GM18951 (cell line): ENCODE results near the gene EIF2B5.

Source experiments
- POLR2A ChIP-seq: IDR thresholded peaks from 4 replicates; pipeline ENCODE4 v1.6.1; 2011; ENCODE audit warnings: mild to moderate bottlenecking; ENCODE audit not compliant: insufficient read length, insufficient read depth; ENCODE audit errors: extremely low read depth
- in situ Hi-C: fragments of 300-500 bp; cut with MboI; formaldehyde crosslinking; loops from one replicate; pipeline ENCODE4 v1.12.0; 2022; ENCODE audit warnings: low sequenced_read_pairs, mixed read lengths, inconsistent platforms; ENCODE audit not compliant: unreplicated experiment

EIF2B5 gene

GRCh38 chr3:184181596-184181995 lies 46.4 kb downstream of the EIF2B5 start:
- no peak for TF ChIP-seq POLR2A
- in situ Hi-C loops, result no loop called here

DNA sequence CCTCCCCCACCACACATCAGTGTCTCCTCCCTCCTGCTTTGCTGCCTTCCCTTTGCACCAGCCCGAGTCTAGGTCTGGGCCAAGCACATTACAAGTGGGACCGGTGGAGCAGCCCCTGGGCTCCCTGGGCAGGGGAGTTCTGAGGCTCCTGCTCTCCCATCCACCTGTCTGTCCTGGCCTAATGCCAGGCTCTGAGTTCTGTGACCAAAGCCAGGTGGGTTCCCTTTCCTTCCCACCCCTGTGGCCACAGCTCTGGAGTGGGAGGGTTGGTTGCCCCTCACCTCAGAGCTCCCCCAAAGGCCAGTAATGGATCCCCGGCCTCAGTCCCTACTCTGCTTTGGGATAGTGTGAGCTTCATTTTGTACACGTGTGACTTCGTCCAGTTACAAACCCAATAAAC lies 48.5 kb downstream of the EIF2B5 start:
- in situ Hi-C loops, result no loop called here
- TF ChIP-seq POLR2A, result no peak

- in situ Hi-C loops, result no loop called here
- no peak for TF ChIP-seq POLR2A
These were observed 49.5 kb downstream of the EIF2B5 start for GRCh38 chr3:184184546-184185230.

GRCh38 chr3:184185461-184186183 lies 50.5 kb downstream of the EIF2B5 start:
- peak; percentile 74 for TF ChIP-seq POLR2A
- in situ Hi-C loops, result no loop called here

DNA sequence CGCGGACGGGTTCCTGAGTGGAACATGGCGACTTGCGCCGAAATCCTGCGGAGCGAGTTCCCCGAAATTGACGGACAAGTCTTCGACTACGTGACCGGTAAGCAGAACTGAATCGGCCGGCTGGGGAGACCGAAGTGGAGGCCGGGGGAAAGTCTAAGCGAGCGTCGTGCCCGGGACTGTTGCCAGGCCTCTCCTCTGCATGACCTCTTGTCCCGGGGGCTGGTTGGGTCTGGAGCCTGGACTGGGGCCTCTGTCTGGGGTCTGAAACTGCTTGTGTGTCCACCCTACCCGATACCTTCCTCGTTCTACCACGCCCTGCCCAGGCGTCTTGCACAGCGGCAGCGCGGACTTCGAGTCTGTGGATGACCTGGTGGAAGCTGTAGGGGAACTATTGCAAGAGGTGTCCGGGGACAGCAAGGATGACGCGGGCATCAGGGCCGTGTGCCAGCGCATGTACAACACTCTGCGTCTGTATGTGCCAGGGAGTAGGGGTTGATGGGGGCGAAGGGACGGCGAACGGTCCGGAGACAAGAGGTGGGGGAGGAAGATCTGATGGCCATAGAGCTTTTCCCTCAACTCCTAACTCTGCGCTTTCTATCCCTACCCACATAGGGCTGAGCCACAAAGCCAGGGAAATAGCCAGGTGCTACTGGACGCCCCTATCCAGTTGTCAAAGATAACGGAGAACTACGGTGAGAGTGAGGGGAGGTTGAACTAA lies 51.2 kb downstream of the EIF2B5 start, which contains the start of gene ABCF3:
Gene ABCF3 (plus strand): TSS at position 16 of the 718 bp plus-strand sequence. CDS start 9 bp downstream, at position 25.
- peak; percentile 68 for TF ChIP-seq POLR2A
- in situ Hi-C loops, result no loop called here

GRCh38 chr3:184186902-184187207 lies 51.7 kb downstream of the EIF2B5 start:
- no peak for TF ChIP-seq POLR2A
- in situ Hi-C loops, result no loop called here

GRCh38 chr3:184188080-184188479 lies 52.9 kb downstream of the EIF2B5 start:
- in situ Hi-C loops, result no loop called here
- no peak for TF ChIP-seq POLR2A

DNA sequence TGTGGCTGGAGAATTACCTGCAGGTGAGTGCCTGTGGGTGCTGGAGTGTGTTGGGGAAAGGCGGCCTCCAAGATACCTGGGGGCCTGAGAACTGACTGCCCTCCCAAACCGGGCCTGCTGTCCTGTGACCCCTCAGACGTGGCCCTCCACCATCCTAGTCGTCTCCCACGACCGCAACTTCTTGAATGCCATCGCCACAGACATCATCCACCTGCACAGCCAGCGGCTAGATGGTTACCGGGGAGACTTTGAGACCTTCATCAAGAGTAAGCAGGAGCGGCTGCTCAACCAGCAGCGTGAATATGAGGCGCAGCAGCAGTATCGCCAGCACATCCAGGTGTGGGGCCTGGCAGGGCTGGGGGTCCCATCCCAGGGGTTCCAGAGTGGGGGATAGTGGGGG lies 54.3 kb downstream of the EIF2B5 start:
- TF ChIP-seq POLR2A, result no peak
- in situ Hi-C loops, result no loop called here

DNA sequence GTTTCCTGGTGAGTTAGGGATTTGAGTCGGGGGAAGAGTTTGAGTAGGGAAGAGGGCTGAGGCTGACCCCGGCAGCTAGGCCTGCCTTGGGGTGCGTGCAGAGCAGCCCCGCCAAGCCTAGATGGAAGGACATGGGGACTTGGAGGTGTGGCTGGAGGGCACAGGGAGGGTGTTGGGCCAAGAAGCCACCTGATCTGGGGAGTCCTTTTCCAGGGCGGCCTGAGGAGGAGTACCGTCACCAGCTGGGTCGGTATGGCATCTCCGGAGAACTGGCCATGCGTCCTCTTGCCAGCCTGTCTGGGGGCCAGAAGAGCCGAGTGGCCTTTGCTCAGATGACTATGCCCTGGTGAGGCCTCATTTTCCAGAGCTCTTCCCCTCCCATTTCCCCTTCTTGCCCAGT lies 57.7 kb downstream of the EIF2B5 start:
- in situ Hi-C loops, result no loop called here
- TF ChIP-seq POLR2A, result no peak

DNA sequence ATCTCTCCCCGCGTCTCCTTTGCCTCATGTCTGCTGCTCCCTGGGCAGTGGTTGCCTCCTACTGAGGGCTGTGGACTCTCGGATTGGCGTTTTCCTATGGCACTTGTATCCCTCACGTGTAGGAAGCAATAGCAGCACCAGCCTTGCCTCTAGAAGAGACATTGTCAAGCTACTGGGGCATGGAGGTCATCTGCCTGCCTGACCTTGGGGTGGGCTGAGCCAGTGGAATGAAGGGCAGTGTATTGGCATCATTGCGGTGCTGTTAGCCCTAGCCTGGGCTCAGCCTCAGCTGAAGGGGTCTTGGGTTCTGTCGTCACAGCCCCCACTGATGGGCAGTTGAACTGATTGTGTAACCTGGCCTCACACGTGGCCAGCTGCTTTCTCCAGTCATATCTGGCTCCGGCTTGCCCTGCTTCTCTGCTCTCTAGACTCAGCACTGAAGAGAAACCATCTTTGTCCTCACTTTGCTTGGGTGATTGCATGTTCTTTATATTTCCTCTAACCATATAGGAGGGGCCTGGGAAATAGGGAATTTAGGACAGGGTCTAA lies 58.9 kb downstream of the EIF2B5 start:
- in situ Hi-C loops, result no loop called here
- TF ChIP-seq POLR2A, result no peak
